ENCODE measurements around the gene CBX4. TPM values are rescaled to one million over a fixed set of nuclear protein-coding genes. Genes with fewer than 3 reads are reported as not detected.

CBX4 gene
- total RNA-seq, 1 donor from 2014 or later = 2.7 TPM

DNA sequence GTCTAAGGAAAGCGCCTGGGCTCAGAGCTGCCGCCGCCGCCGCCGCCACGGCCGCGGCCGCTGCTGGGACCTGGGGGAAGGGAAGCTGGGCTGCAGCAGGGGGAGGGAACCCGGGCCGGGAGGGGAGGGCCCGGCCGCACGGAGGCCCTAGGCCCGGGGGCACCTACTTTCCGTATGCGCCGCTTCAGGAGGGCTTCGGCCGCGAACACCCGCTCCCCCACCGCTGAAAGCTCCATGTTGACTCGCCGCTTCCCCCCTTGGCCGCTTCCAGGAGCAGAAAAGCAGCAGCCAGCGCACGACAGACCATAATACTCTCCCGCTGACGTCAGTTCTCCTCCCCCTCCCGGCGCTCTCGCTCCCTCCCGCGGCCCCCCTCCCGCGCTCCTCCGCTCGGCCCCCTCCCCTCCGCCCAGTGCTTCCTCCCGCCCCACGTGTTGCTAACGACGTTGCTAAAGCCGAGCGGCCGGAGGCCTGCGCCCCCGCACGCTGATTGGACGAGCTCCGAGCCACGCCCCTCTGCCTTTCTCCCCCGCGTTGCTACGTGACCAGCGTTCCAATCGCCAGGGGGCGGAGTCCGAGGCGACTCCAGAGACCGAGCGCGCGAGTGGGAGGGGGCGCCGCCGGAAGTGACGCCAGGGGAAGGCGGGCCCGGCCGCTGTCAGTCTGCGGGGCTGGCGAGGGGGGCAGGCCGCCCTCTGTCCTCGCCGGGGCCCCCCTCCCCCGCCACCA lies 42.3 kb downstream of the CBX4 start, which contains the start of gene CBX8:
Gene CBX8, minus strand, starts transcription at position 315 of the 729 bp plus-strand sequence. Its CDS starts 79 bp downstream, at position 236.
- Mint-ChIP-seq H3K4me3 (peak within 1 kb of the TSS; percentile 93), H3K9me3 (peaks cover 3% of the 10 kb centered on the region), H3K27me3 (ENCODE audit: insufficient read depth, low read depth) (peaks cover 48% of the 10 kb centered on the region), H3K4me1 (peaks cover 52% of the 10 kb centered on the region), H3K36me3 (no peaks in the 10 kb centered on the region), H3K27ac (peak within 1 kb of the TSS; percentile 91)
- TF ChIP-seq, protein P1, sequence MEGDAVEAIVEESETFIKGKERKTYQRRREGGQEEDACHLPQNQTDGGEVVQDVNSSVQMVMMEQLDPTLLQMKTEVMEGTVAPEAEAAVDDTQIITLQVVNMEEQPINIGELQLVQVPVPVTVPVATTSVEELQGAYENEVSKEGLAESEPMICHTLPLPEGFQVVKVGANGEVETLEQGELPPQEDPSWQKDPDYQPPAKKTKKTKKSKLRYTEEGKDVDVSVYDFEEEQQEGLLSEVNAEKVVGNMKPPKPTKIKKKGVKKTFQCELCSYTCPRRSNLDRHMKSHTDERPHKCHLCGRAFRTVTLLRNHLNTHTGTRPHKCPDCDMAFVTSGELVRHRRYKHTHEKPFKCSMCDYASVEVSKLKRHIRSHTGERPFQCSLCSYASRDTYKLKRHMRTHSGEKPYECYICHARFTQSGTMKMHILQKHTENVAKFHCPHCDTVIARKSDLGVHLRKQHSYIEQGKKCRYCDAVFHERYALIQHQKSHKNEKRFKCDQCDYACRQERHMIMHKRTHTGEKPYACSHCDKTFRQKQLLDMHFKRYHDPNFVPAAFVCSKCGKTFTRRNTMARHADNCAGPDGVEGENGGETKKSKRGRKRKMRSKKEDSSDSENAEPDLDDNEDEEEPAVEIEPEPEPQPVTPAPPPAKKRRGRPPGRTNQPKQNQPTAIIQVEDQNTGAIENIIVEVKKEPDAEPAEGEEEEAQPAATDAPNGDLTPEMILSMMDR (IDR thresholded peaks at IDR 0.05) = no peak
- no peaks in the 10 kb centered on the region for H3K9me3 ChIP-seq (ENCODE audit: low read depth)
- peak within 1 kb of the TSS; percentile 19 for H2AFZ ChIP-seq (replicated peaks)
- H4K20me1 ChIP-seq (ENCODE audit: low read depth) = peaks cover 76% of the 10 kb centered on the region
- H3K4me1 ChIP-seq = peaks cover 60% of the 10 kb centered on the region
- H3K79me2 ChIP-seq (ENCODE audit: low read depth) = peaks cover 7% of the 10 kb centered on the region
- peaks cover 92% of the 10 kb centered on the region for H3K27me3 ChIP-seq
- H3K27ac ChIP-seq = no peak within 1 kb of the TSS
- peak within 1 kb of the TSS; percentile 80 for H3K4me3 ChIP-seq
- H3K9ac ChIP-seq = no peak within 1 kb of the TSS
- peak; percentile 100 for DNase-seq (ENCODE audit: low spot score)
- peaks cover 68% of the 10 kb centered on the region for H3F3A ChIP-seq (ENCODE audit: low read depth)
- H3K36me3 ChIP-seq = no peaks in the 10 kb centered on the region
- H3K4me2 ChIP-seq = peak within 1 kb of the TSS; percentile 96

DNA sequence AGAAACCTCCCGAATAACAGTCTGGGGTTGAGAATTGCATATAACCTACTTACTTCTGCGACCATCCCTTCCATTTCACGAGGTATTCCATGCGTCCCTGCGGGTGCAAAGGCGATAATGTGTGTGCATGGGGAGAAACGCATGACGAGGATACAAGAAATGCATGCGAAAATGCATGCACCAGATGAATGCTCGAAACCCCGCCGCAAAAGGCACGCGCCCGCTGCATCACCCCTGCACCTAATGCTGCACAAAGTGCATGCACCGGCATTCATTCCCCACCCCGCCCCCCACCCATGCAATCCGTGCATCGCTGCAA lies 42.8 kb downstream of the CBX4 start:
- Histone ChIP-seq H3K4me1 (peaks cover 60% of the 10 kb centered on the region), H3K27ac (no peak overlapping the region), H3F3A (ENCODE audit: low read depth) (peaks cover 68% of the 10 kb centered on the region), H4K20me1 (ENCODE audit: low read depth) (peaks cover 76% of the 10 kb centered on the region), H3K4me3 (peak overlapping the region; percentile 80), H3K79me2 (ENCODE audit: low read depth) (peaks cover 7% of the 10 kb centered on the region), H2AFZ (replicated peaks) (no peak overlapping the region), H3K9ac (no peak overlapping the region), H3K4me2 (peak overlapping the region; percentile 96), H3K9me3 (ENCODE audit: low read depth) (no peaks in the 10 kb centered on the region), H3K36me3 (no peaks in the 10 kb centered on the region), H3K27me3 (peaks cover 92% of the 10 kb centered on the region)
- DNase-seq (ENCODE audit: low spot score) = no peak
- Mint-ChIP-seq H3K4me3 (peak overlapping the region; percentile 93), H3K27ac (peak overlapping the region; percentile 91), H3K36me3 (no peaks in the 10 kb centered on the region), H3K27me3 (ENCODE audit: insufficient read depth, low read depth) (peaks cover 46% of the 10 kb centered on the region), H3K9me3 (peaks cover 3% of the 10 kb centered on the region), H3K4me1 (peaks cover 49% of the 10 kb centered on the region)
- TF ChIP-seq EZH2 (IDR thresholded peaks at IDR 0.05) = peak; percentile 83
- TF ChIP-seq, protein P1 (IDR thresholded peaks at IDR 0.05) = no peak

DNA sequence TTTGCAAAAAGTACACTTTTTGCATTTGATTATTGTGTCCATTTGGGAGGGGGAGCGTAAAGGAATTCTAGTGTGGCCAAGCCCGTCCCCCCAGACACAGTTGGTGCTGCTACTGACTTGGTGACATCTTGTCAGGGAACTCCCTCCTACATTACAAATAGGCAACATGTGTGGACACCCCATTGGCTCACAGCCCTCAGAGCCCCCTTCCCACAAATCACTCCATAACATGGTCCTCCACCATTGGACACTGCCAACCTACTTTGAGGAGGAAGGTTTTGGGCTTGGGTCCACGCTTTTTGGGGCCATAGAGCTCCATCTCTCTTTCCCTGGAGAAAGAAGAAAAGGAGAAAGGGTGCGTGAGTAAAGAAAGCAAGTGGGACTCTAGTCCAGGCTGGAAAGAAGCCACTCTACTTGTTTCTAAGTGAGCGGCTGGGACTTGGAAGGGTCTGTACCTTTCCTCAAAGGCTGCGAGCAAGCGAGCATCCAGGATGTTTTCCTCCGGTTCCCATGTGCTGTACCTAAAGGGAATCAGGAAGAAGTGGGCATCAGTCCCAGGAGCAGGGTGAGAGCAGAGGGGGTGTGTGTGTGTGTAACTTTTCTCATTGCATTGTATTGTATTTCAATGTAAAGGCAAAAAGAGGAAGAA lies 43.3 kb downstream of the CBX4 start:
- Histone ChIP-seq H3K9ac (no peak overlapping the region), H3K79me2 (ENCODE audit: low read depth) (peaks cover 7% of the 10 kb centered on the region), H4K20me1 (ENCODE audit: low read depth) (peaks cover 76% of the 10 kb centered on the region), H3K36me3 (no peaks in the 10 kb centered on the region), H3K4me2 (peak overlapping the region; percentile 96), H3K4me3 (peak overlapping the region; percentile 80), H3K27ac (no peak overlapping the region), H2AFZ (replicated peaks) (no peak overlapping the region), H3K4me1 (peaks cover 59% of the 10 kb centered on the region), H3K27me3 (peaks cover 92% of the 10 kb centered on the region), H3F3A (ENCODE audit: low read depth) (peaks cover 63% of the 10 kb centered on the region), H3K9me3 (ENCODE audit: low read depth) (no peaks in the 10 kb centered on the region)
- peaks cover 3% of the 10 kb centered on the region for H3K9me3 Mint-ChIP-seq
- H3K36me3 Mint-ChIP-seq = no peaks in the 10 kb centered on the region
- peak overlapping the region; percentile 91 for H3K27ac Mint-ChIP-seq
- peak overlapping the region; percentile 93 for H3K4me3 Mint-ChIP-seq
- peaks cover 51% of the 10 kb centered on the region for H3K4me1 Mint-ChIP-seq
- TF ChIP-seq EZH2 (IDR thresholded peaks at IDR 0.05) = peak; percentile 26
- TF ChIP-seq, protein P1 (IDR thresholded peaks at IDR 0.05) = no peak
- peak; percentile 33 for DNase-seq (ENCODE audit: low spot score)
- peaks cover 49% of the 10 kb centered on the region for H3K27me3 Mint-ChIP-seq (ENCODE audit: insufficient read depth, low read depth)
